Fibroblast of lung (primary cell): Measurements from ENCODE around the gene SEMA3E. TPM values are rescaled to one million over a fixed set of nuclear protein-coding genes. Genes with fewer than 3 reads are reported as not detected.

Source experiments
- DNase-seq, 2 donors: peaks; one replicate each; pipeline versions ENCODE4 v3.0.0 to v3.0.0-alpha.2; 2010; ENCODE audit warnings: low read depth in 2 of 2
- H2AFZ ChIP-seq: 2 replicates; pipeline ENCODE4 v1.5.1; 2012; ENCODE audit warnings: low read length, control low read depth, inconsistent platforms
- H3K27ac ChIP-seq: 2 replicates; pipeline ENCODE4 v1.5.1; 2011; ENCODE audit warnings: low read length, control low read depth; ENCODE audit not compliant: insufficient read depth
- H3K27me3 ChIP-seq: 2 replicates; pipeline ENCODE4 v1.5.1; 2011; ENCODE audit warnings: mild to moderate bottlenecking, low read length; ENCODE audit not compliant: control insufficient read depth, insufficient read depth
- H3K36me3 ChIP-seq: 2 replicates; pipeline ENCODE4 v1.5.1; 2011; ENCODE audit warnings: low read length; ENCODE audit not compliant: control insufficient read depth, insufficient read depth
- H3K4me1 ChIP-seq: 2 replicates; pipeline ENCODE4 v1.5.1; 2011; ENCODE audit warnings: low read length; ENCODE audit not compliant: control insufficient read depth, insufficient read depth; ENCODE audit errors: extremely low read depth
- H3K4me2 ChIP-seq: 2 replicates; pipeline ENCODE4 v1.5.1; 2011; ENCODE audit warnings: low read length, control low read depth; ENCODE audit not compliant: insufficient read depth; ENCODE audit errors: extremely low read depth
- H3K4me3 ChIP-seq, 4 experiments: fragments of 200-600 bp in 1 of 4; sonication (generic) in 1 of 4; replicated peaks in 1 of 4; 2 replicates each; pipeline ENCODE4 v1.5.1; 2011 to 2016; ENCODE audit warnings: low read length in 4 of 4, low read depth in 3 of 4, mild to moderate bottlenecking in 3 of 4, control low read depth in 2 of 4, inconsistent platforms in 1 of 4, mixed read lengths in 1 of 4; ENCODE audit not compliant: insufficient read depth in 1 of 4; ENCODE audit errors: control extremely low read depth in 1 of 4
- H3K79me2 ChIP-seq: 2 replicates; pipeline ENCODE4 v1.5.1; 2012; ENCODE audit warnings: mild to moderate bottlenecking, low read length, inconsistent platforms; ENCODE audit not compliant: control insufficient read depth, insufficient read depth
- H3K9ac ChIP-seq: 2 replicates; pipeline ENCODE4 v1.5.1; 2011; ENCODE audit warnings: mild to moderate bottlenecking, low read length, control low read depth; ENCODE audit not compliant: insufficient read depth
- H3K9me3 ChIP-seq: 2 replicates; pipeline ENCODE4 v1.5.1; 2012; ENCODE audit warnings: low read depth, low read length; ENCODE audit not compliant: control insufficient read depth, insufficient read depth
- H4K20me1 ChIP-seq: 2 replicates; pipeline ENCODE4 v1.5.1; 2011; ENCODE audit warnings: low read length; ENCODE audit not compliant: control insufficient read depth, insufficient read depth; ENCODE audit errors: extremely low read depth
- CTCF ChIP-seq, 2 donors: IDR thresholded peaks in 1 of 2; conservative IDR thresholded peaks in 1 of 2; 1 replicate in 1 of 2; 2 replicates in 1 of 2; pipeline ENCODE4 v1.5.1; 2011 to 2012; ENCODE audit warnings: low read length in 2 of 2, control low read depth in 1 of 2, inconsistent platforms in 1 of 2, low read depth in 1 of 2, mild to moderate bottlenecking in 1 of 2
- EZH2 ChIP-seq: IDR thresholded peaks from 2 replicates; pipeline ENCODE4 v1.5.1; 2012; ENCODE audit warnings: low read length, control low read depth, mild to moderate bottlenecking; ENCODE audit errors: missing control alignments
- polyA plus RNA-seq, 2 donors: library from polyadenylated mRNA; depleted of rRNA in 1 of 2; stranded (reverse) in 1 of 2; unstranded in 1 of 2; fragments of >200 nt; gene quantifications; 2 replicates each; pipeline ENCODE4 v1.2.1, GENCODE V29; 2011 to 2012; ENCODE audit warnings: missing spikeins in 1 of 2
- total RNA-seq: library from RNA; depleted of rRNA; stranded (reverse); fragments of >200 nt; gene quantifications from 2 replicates; pipeline ENCODE4 v1.2.1, GENCODE V29; 2014

SEMA3E gene
- total and polyA plus RNA-seq, 2 donors (not counting 1 experiment from before 2014, with no cell fraction given), result 1.1 to 2.0 TPM

- H3K4me1 ChIP-seq, result no peaks in the 10 kb centered on the region
- H2AFZ ChIP-seq, result no peak overlapping the region
- no peaks in the 10 kb centered on the region for H3K79me2 ChIP-seq
- H3K4me2 ChIP-seq, result no peak overlapping the region
- H3K4me3 ChIP-seq, result no peak overlapping the region
- DNase-seq, result no peak
- TF ChIP-seq EZH2 (no peak), CTCF (conservative IDR thresholded peaks at IDR 0.05 in 1 of 2, IDR thresholded peaks at IDR 0.05 in 1 of 2; ENCODE audit: low read depth in 1 of 2, low read length in 2 of 2) (no peak)
- H4K20me1 ChIP-seq, result no peaks in the 10 kb centered on the region
- H3K27ac ChIP-seq, result no peak overlapping the region
- H3K36me3 ChIP-seq, result no peaks in the 10 kb centered on the region
- H3K9ac ChIP-seq, result no peak overlapping the region
- H3K9me3 ChIP-seq, result no peaks in the 10 kb centered on the region
- peaks cover 2% of the 10 kb centered on the region for H3K27me3 ChIP-seq
Measured at GRCh38 chr7:83520726-83521125, 128.2 kb downstream of the SEMA3E start.

- Histone ChIP-seq H3K27ac (no peak overlapping the region), H3K9me3 (no peaks in the 10 kb centered on the region), H3K79me2 (no peaks in the 10 kb centered on the region), H3K4me2 (no peak overlapping the region), H3K4me1 (no peaks in the 10 kb centered on the region), H3K36me3 (no peaks in the 10 kb centered on the region), H3K27me3 (peaks cover 2% of the 10 kb centered on the region), H4K20me1 (no peaks in the 10 kb centered on the region), H3K4me3 (no peak overlapping the region), H2AFZ (no peak overlapping the region), H3K9ac (no peak overlapping the region)
- TF ChIP-seq EZH2 (no peak), CTCF (conservative IDR thresholded peaks at IDR 0.05 in 1 of 2, IDR thresholded peaks at IDR 0.05 in 1 of 2; ENCODE audit: low read depth in 1 of 2, low read length in 2 of 2) (no peak)
- peak; percentile 17 to 41 for DNase-seq
Measured at GRCh38 chr7:83519240-83519639, 129.7 kb downstream of the SEMA3E start.

- H3K27me3 ChIP-seq, result no peaks in the 10 kb centered on the region
- no peak overlapping the region for H3K4me3 ChIP-seq
- H3K79me2 ChIP-seq, result no peaks in the 10 kb centered on the region
- H3K4me2 ChIP-seq, result no peak overlapping the region
- H3K9me3 ChIP-seq, result no peaks in the 10 kb centered on the region
- no peak for DNase-seq
- H3K4me1 ChIP-seq, result no peaks in the 10 kb centered on the region
- TF ChIP-seq EZH2, result no peak
- no peak for TF ChIP-seq CTCF (conservative IDR thresholded peaks at IDR 0.05 in 1 of 2, IDR thresholded peaks at IDR 0.05 in 1 of 2; ENCODE audit: low read depth in 1 of 2, low read length in 2 of 2)
- no peak overlapping the region for H2AFZ ChIP-seq
- no peak overlapping the region for H3K9ac ChIP-seq
- H4K20me1 ChIP-seq, result no peaks in the 10 kb centered on the region
- no peaks in the 10 kb centered on the region for H3K36me3 ChIP-seq
- H3K27ac ChIP-seq, result no peak overlapping the region
Measured at GRCh38 chr7:83517035-83517700, 131.8 kb downstream of the SEMA3E start.
